Lower leg skin (tissue), 4 donors: ENCODE results near the gene SDK1. TPM values are rescaled to one million over a fixed set of nuclear protein-coding genes. Genes with fewer than 3 reads are reported as not detected.

Experiments
- DNase-seq, 2 donors: peaks; one replicate each; pipeline ENCODE4 v3.0.0-alpha.2; 2019; ENCODE audit warnings: low spot score in 2 of 2
- H3K4me3 ChIP-seq: fragments of 200-600 bp; sonication (generic); 2 replicates; pipeline ENCODE4 v1.5.1; 2017; ENCODE audit warnings: mild to moderate bottlenecking, low read depth; ENCODE audit not compliant: poor library complexity, severe bottlenecking
- CTCF ChIP-seq, 3 donors: fragments of 450-650 bp; IDR thresholded peaks; one replicate each; pipeline ENCODE4 v1.5.1; 2016; ENCODE audit warnings: antibody characterized with exemption in 3 of 3, mild to moderate bottlenecking in 3 of 3, moderate library complexity in 2 of 3
- POLR2A ChIP-seq, 2 donors: fragments of 450-650 bp; IDR thresholded peaks; one replicate each; pipeline ENCODE4 v1.6.1; 2016 to 2017; ENCODE audit warnings: antibody characterized with exemption in 2 of 2, mild to moderate bottlenecking in 1 of 2, moderate library complexity in 1 of 2
- WGBS, 2 donors: methylation state at CpG; one replicate each; pipeline ENCODE4 v1.1.5; 2018; 5-methylcytosine and 5-hydroxymethylcytosine counted together
- intact Hi-C: fragments of 100-400 bp; cut with DNase I; formaldehyde crosslinking; loops from one replicate; pipeline ENCODE4 v1.15.0; 2023; ENCODE audit warnings: low total_unique reads
- total RNA-seq, 4 donors: library from RNA; depleted of rRNA; stranded (reverse); fragments of >200 nt; gene quantifications; one replicate each; pipeline ENCODE4 v1.1.0, GENCODE V29; 2016

SDK1 gene
- total RNA-seq, 4 donors from 2014 or later = 1.9 to 7.2 (median 5.1) TPM

DNA sequence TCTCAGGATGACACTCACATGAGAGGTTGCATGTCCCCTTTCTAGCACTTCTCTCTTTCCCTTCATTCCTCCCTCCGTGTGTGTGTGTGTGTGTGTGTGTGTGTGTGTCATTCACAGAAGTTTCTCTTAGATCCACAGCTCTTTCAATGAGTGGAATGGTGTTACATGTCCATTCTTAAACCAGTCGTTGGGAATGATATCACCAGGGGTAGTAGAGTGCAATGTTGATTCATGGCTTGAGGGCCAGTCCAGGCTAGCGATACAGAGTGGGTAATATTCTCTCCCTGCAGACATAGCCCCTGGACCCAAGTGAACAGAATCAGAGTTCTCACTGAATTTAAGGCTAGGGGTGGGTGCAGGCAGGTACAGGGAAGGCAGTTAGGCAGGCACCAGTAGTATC is 187.8 kb downstream of the SDK1 start:
- intact Hi-C loops = no loop called here
- no peak overlapping the region for H3K4me3 ChIP-seq
- no peak for TF ChIP-seq POLR2A (IDR thresholded peaks at IDR 0.05)
- no peak for TF ChIP-seq CTCF (IDR thresholded peaks at IDR 0.05)
- no peak for DNase-seq
- WGBS, 2 donors = 59 to 60% methylated on average over 3 of the region's 3 CpGs

DNA sequence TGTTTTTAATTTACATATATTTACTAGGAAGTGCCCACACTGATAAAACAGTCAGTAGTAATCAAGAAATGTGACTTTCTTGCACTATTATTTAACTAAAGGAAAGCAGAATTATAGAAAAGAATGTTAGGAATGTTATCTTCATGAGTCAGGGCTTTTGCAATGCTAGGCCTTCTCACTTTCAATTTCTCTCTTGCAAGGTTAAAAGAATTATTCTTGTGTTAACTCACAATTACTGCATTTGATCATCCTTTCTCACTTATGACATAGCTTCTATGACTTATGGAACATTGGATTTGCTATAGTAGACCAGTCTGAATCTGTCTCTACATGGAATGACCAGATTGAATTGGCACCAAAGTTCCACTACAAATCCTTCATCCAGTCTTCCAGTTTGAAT is 192.4 kb downstream of the SDK1 start:
- no peak overlapping the region for H3K4me3 ChIP-seq
- TF ChIP-seq CTCF (IDR thresholded peaks at IDR 0.05) (no peak), POLR2A (IDR thresholded peaks at IDR 0.05) (no peak)
- DNase-seq = no peak
- intact Hi-C loops = no loop called here

- 95 to 96% methylated on average over 6 of the region's 6 CpGs for WGBS, 2 donors
- no peak overlapping the region for H3K4me3 ChIP-seq
- no peak for TF ChIP-seq POLR2A (IDR thresholded peaks at IDR 0.05)
- no peak for TF ChIP-seq CTCF (IDR thresholded peaks at IDR 0.05)
- no peak for DNase-seq
- intact Hi-C loops = no loop called here
Measured at GRCh38 chr7:3494947-3495346, 193.9 kb downstream of the SDK1 start.

- WGBS, 2 donors = 85 to 87% methylated on average over 12 of the region's 12 CpGs
- intact Hi-C loops = no loop called here
- no peak overlapping the region for H3K4me3 ChIP-seq
- no peak for DNase-seq
- TF ChIP-seq POLR2A (IDR thresholded peaks at IDR 0.05) (no peak), CTCF (IDR thresholded peaks at IDR 0.05) (no peak)
Measured at GRCh38 chr7:3495530-3495929, 194.5 kb downstream of the SDK1 start.

- intact Hi-C loops = no loop called here
- DNase-seq = no peak
- TF ChIP-seq CTCF (IDR thresholded peaks at IDR 0.05) = no peak
- no peak for TF ChIP-seq POLR2A (IDR thresholded peaks at IDR 0.05)
- no peak overlapping the region for H3K4me3 ChIP-seq
- 89 to 91% methylated on average over 5 of the region's 5 CpGs for WGBS, 2 donors
Measured at GRCh38 chr7:3495954-3496353, 194.9 kb downstream of the SDK1 start.

DNA sequence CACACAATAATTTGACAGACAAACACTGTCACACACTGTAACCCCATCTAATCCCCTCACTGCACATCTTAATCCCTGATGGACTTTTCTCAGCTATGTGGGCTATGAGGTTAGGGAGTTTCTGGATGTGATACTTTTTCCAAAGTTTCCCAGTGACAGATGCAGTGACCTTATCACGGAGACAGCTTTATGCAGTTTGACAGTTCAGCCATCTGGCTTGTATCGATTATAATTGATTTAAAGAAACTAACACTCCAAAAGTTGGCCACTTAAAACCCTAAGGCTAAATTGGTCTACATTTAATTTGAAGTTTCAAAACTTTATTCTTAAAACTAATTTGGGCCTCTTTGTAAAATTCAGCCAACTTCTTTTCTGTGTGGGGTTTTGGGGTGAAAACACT is 196.7 kb downstream of the SDK1 start:
- 84 to 86% methylated on average over 2 of the region's 2 CpGs for WGBS, 2 donors
- intact Hi-C loops = no loop called here
- no peak for DNase-seq
- no peak overlapping the region for H3K4me3 ChIP-seq
- TF ChIP-seq CTCF (IDR thresholded peaks at IDR 0.05) (no peak), POLR2A (IDR thresholded peaks at IDR 0.05) (no peak)
